AG08395 (cell line): ENCODE data around the gene EPHB2.
A peak's percentile ranks its signal among the peaks of the same experiment; 100 is the strongest.
"Not testable (repeated sequence)": the region's sequence is repeated elsewhere in the genome, so short reads cannot be mapped to it uniquely, and the experiment has no call there.

Experiments
- DNase-seq: peaks from one replicate; pipeline ENCODE4 v3.0.0; 2012; ENCODE audit warnings: mixed read lengths, low spot score

EPHB2 gene

DNA sequence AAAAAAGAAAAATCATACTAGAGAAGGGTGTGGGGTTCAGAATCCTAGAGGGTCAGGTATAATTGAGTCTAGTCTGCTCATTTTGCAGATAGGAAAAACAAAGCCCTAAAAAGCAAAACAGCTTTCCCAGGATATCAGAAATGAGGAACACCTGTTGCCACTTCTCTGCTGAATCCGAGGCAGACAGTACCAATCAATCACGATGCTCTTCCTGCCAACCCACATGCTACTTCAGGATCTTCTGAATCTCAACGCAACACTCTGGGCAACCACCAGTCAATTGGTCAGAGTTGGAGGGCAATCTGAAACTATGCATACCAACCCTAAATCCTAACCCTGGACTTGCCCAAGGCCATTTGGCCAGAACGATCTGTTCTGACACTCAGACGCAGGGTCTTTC is 128.3 kb downstream of the EPHB2 start:
- no peak for DNase-seq

GRCh38 chr1:22839806-22840205 is 129.2 kb downstream of the EPHB2 start:
- no peak for DNase-seq

DNA sequence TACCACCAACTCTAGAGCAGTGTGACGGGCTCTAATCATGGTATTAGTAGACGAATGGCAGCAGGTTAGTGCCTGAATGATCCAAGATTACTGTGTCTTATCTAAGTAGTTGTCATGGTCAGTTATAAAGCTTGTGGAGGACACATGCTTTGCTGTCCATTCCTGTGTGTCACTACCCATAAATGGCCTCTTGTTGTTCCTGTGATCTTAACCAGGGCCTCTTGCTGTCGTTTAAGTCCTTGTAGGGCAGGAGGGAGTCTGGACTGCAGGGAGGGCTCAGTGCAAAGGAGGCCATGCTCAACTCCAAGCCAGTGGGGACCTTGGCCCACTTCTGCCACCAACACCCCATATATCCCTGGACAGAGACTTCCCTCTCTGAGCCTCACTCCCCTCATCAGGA is 130.5 kb downstream of the EPHB2 start:
- DNase-seq = no peak

- DNase-seq = peak; percentile 56
These were observed 131.2 kb downstream of the EPHB2 start for GRCh38 chr1:22841860-22842281.

- not testable (repeated sequence) for DNase-seq
These were observed 133.0 kb downstream of the EPHB2 start for GRCh38 chr1:22843441-22844183.

DNA sequence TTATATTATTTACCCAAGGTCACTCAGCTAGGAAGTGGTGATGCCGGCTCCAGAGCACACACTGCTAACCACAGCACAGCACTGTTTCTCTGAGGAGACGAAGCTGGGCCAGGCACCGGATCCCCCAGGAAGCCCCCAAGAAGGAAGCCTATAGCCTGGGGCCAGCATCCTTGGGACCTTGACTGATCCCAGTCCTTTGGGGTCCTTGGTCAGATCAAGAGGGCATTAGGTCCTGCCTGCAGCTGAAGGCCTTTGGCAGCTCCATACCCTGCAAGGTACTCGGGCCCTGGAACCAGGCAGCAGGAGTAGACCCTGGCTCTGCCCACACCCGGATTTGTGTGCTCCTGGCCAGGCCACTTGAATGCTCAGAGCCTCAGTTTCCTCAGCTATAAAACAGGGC is 134.0 kb downstream of the EPHB2 start:
- no peak for DNase-seq

- DNase-seq = no peak
These were observed 134.8 kb downstream of the EPHB2 start for GRCh38 chr1:22845398-22845935.

GRCh38 chr1:22846458-22846857 is 135.8 kb downstream of the EPHB2 start:
- DNase-seq = no peak

GRCh38 chr1:22847249-22847648 is 136.6 kb downstream of the EPHB2 start:
- DNase-seq = no peak

GRCh38 chr1:22847709-22848108 is 137.1 kb downstream of the EPHB2 start:
- DNase-seq = no peak

DNA sequence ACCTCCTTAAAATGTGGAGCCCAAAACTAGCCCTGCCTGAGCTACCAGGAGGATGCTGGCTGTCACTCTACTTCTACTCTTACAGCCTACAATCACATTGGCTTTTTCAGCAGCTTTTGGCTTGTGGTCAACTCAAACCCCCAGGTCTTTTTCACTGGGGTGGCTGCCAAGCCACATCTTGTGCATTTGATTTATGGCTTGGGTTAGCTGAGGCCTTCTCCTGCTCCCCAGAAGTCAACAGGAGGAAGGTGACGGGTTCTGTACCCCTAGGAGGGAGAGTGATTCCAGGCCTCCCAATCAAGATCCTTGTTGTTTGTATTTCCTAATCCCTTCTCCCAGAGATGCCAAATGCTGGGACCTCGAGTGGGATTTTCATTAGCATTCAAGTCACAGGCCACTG is 137.8 kb downstream of the EPHB2 start:
- DNase-seq = no peak

DNA sequence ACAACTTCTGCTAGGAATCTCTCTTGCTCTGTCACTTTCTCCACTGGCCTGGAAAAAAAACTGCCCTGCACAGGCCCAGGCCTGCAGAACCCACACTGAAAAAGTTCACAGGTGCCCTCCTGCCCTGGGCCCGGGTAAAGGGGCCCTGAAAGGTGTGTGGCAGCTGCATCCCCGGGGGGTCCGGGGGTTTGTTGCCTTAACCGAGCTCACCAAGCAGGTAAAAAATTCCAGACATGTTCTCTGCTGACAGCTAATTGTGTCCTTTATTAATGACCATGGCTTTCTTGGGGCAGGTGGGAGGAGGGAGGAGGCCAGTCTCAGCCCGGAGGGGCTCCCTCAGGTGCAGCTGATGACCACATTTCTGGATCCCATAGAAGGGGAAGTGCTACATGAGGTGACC is 139.1 kb downstream of the EPHB2 start:
- no peak for DNase-seq

DNA sequence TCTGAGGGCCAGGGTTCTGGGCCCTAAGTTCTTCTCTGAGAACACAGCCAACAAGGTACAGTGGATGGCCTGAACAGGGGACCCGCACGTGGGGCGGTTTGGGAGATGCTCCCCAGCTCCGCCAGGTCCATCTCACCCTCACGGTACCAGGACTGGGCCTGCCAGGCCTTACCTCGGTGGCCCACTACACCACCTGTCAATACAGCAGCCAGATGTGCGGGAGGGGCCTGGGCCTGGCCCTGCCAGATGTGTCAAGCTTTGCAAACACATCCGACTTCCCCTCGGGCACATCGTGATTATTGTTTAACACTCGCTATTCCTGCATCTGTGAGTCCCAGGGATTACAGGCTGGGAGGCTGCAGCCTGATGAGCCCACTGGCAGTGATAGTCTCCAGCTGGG is 139.6 kb downstream of the EPHB2 start:
- DNase-seq = no peak

DNA sequence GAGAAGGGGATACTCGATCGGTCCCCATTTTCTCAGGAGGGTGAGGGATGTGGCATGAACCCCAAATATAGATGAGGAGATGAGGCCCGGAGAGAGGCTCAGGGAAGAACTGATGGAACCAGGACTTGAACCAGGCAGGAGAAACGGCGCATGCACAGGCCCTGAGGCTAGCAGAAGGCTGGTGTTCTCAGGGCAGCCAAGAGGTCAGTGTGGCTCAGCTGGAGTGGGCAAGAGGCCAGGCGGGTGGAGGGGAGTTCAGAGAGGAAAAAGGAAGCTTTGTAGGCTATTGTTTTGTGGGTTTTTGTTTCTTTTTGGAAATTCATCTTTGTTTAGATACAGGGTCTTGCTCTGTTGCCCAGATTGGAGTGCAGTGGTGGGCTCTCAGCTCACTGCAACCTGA is 140.0 kb downstream of the EPHB2 start:
- no peak for DNase-seq

DNA sequence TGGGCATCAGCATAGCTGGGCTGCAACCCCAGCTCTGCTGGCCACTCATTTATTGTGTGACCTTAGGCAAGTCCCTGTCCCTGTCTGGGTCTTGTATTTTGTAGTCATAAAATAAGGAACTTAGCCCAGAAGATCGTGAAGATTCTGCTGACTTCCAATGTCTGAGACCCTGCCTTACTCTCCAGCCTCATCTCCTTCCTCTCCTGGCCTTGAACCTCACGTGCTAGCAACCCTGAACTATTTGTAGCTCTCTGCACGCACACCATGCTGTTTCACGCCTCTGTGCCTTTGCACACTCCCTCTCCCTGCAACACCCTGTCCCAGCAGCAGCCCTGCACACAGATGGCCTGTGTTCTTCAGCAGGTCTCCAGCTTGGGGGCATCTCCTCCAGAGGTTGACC is 140.9 kb downstream of the EPHB2 start:
- DNase-seq = no peak

DNA sequence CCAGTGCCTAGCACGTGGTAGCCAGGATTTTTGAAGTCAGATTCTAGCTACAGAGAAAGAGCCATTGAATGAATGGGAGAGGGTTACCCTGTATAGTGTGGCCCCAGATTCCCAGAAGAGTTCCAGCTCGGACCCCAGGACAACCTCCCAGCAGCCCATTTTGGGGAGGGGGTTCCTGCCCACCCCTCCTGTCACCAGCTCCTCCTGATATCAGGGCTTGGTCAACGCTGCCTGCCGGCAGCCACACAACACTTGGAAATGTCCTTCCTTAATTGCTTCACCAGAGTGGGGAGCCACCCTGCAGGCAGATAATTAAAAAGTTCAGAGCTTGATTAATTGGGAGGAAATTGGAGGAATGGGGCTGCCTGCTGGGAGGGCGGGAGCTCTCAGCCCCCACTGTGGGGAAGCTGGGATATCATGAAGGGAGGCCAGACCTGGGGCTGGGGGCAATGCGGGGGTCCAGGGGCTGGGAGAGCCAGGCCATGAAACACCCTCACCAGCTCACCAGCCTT is 141.6 kb downstream of the EPHB2 start:
- DNase-seq = no peak

DNA sequence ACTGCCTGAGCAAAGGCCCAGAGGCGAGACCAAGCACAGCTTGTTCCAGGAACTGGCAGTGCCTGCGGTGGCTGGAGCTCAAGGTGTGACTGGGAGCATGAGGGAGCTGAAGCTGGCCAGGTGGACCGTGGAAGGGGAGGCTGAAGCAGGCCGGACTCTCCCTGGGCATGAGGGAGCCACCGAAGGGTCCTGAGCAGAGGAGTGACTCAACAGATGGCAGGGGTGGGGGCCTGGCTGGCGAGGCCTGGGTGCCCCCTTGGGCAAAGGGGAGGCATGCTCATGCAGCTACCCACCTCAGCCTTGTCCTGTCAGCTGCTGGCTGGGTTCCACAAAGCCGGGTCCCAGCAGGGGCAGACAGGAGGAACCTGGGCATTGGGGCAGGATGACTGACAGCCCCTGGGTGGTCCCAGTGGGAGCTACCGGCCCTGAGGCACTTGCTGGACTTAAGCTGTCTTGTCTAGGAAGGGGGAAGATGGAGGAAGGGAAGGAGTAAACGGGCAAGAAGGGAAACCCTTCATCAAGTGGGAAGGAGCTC is 143.1 kb downstream of the EPHB2 start:
- no peak for DNase-seq

GRCh38 chr1:22854688-22855565 is 144.3 kb downstream of the EPHB2 start:
- DNase-seq = no peak

DNA sequence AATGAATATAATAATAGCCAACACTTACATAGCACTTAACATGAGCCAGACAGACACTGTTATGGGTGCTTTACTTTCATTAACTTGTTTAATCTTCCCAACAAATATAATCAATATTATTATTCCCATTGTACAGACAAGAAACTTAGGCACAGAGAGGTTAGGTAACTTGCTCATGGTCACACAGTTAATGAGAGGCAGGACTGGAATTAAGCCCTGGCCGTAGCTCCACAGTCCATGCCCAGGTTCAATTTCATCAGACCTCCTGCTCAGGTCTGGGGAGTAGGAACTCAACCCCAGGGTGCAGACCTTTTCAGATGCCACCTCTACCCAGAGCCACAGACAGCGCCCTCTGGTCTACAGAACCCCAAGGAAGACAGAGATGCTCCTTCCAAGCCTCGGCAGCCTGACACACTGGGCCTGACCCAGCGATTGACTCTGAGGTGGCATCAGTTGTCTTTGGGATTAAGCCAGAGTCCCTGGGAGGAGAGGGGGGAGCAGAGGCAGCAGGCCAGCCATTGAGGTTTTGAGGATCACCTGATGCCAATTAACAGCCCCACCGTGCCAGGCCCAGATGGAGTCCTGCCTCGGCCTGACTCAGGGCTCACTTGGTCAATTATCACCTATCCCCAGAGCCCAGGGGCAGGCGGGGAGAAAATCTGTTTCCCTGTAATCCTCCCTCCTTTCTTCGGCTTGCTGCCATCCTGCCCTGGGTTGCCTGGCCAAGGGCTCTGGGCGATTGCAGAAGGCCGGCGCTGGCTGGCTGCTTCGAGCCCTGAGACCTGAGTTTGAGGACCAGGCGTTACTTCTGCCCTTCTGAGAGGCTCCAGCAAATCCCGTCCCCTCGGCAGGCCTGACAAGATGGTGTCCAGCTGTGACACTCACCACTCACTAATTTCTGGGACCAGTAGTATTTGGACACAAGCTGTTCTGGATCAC is 145.3 kb downstream of the EPHB2 start:
- DNase-seq = no peak

- no peak for DNase-seq
These were observed 147.0 kb downstream of the EPHB2 start for GRCh38 chr1:22857661-22858060.

DNA sequence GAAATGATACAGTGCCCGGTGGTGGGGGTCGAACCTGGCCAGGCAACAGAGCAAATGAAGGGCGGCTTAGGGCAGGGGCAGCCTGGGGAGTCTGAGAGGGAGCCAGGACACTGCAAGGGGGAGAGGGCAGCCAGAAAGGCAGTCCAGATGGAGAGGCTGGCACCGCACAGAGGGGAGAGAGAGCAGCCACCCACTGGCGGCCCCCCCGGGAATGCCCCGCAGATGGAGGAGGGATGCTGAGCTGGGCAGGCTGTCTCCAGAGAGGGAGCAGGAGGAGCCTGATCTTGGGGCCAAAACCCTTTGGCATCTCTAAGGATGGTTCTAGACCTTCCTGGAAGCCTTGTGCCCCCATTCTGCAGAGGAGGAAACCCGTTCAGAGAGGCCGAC is 149.8 kb downstream of the EPHB2 start:
- DNase-seq = no peak
